ENCODE data around the gene PSMD14.
"Not testable (repeated sequence)": the region's sequence is repeated elsewhere in the genome, so short reads cannot be mapped to it uniquely, and the experiment has no call there.

The PSMD14 gene

DNA sequence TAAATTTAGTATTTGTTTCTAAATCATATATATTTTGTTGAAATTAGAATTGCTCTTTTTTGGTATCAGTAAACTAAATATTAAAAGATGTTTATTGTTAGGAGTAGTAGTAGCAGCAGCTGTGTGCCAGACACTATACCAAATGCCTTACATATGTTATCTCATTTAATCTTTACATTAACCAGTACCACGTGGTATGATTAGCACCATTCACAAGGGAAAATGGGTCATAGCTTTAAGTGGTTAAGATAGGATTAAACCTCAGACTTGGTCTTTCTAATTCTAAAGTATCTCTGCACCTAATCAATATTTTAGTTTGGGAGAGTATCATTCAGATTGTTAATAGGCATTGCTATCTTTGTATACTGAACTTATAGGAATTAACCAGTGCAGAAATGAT, 29.0 kb downstream of the PSMD14 start:
- DNase-seq (ENCODE audit: low read depth), result no peak

DNA sequence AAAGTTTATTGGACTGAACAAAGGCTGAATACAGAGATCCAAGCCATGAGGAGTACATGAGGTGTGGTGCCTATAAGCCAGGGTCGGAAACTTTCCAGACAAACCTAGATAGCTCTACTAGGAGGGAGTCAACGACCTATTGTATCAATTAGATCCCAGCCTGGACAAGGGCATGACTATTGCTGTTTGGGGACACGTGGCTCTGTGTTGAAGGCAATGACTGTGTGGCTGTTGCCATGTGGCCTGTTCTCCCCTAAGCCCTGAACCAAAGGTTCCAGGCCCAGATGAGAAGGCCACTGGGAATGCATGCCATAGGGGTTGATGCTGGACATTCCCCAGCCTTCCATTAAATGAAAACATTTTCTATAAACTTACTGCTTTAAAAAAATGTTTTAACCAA, 31.3 kb downstream of the PSMD14 start:
- not testable (repeated sequence) for DNase-seq (ENCODE audit: low read depth)

DNA sequence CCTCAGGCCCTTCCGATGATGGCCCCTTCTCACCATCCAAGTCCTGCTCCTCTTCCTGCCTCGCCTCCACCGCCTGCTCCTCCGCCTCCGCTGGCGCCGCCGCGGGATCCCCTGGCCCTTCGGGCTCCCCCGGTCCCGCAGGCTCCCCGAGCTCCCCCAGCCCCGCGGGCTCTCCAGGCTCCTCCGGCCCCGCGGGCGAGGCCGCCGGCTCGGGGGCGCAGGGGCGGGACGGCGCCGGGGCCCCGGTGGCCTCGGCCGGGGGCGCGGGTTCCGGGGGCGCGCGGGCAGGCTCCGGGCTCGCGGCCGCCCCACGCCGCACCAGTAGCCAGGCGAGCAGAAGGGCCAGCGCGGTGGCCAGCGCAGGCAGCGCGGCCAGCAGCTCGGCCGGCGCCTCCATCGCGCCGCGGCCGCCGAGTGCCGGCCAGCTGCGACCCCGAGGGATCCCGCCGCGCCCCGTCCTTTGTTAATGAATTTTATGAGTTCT, 32.7 kb downstream of the PSMD14 start:
- DNase-seq (ENCODE audit: low read depth), result not testable (repeated sequence)

DNA sequence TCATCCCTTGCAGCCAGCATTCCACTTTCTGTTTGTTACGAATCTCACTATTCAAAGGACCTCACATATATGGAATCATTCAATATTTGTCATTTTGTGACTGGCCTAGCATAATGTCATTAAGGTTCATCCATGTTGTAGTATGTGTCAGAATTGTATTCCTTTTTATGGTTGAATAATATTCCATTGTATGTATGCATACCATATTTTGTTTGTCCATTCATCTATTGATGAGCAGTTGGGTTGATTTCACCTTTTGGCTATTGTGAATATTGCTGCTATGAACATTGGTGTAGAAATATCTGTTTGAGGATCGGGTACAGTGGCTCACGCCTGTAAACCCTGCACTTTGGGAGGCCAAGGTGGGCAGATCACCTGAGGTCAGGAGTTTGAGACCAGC, 35.0 kb downstream of the PSMD14 start:
- DNase-seq (ENCODE audit: low read depth), result no peak

GRCh38 chr2:161344692-161345091, 36.5 kb downstream of the PSMD14 start:
- DNase-seq (ENCODE audit: low read depth), result no peak

DNA sequence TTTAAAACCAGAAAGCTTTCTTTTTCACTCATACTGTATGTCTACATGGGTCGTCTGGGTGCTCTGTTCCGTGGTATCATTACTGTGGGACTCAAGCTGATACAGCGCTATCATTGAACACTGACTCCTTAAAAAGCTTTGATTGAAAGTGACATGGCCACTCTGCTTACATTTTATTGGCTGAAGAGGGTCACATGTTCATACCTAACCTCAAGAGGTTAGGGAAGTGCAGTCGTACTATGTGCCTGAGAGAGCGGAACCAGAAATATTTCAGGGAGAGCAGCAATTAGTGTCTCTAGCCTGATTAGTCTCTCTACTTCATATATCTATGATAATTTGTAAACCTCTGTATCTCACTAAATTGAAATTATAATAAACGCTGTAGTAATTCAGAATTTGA, 43.5 kb downstream of the PSMD14 start:
- DNase-seq (ENCODE audit: low read depth), result no peak

DNA sequence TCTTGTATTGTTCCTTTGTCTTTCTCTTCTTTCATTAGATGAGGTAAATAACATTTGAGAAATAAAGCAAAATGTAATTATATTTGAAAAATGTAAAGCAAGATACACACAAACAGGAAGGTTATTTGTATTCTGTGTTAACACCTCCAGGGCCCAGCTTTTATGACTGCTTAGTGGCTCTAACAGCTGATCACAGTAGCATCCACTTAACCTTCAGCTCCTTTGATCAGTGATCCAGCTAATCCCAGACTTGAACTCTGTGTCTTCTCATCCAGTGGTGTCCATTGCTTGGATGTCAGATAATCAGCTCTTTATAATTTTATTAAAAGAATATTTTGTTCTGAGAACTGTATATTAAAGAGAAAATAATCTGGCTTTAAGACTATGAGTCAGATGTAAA, 44.5 kb downstream of the PSMD14 start:
- no peak for DNase-seq (ENCODE audit: low read depth)

- no peak for DNase-seq (ENCODE audit: low read depth)
Measured at GRCh38 chr2:161353543-161353942, 45.3 kb downstream of the PSMD14 start.

GRCh38 chr2:161354106-161354505, 45.9 kb downstream of the PSMD14 start:
- DNase-seq (ENCODE audit: low read depth), result no peak

GRCh38 chr2:161355106-161355505, 46.9 kb downstream of the PSMD14 start:
- no peak for DNase-seq (ENCODE audit: low read depth)

- DNase-seq (ENCODE audit: low read depth), result no peak
Measured at GRCh38 chr2:161355983-161356382, 47.8 kb downstream of the PSMD14 start.

DNA sequence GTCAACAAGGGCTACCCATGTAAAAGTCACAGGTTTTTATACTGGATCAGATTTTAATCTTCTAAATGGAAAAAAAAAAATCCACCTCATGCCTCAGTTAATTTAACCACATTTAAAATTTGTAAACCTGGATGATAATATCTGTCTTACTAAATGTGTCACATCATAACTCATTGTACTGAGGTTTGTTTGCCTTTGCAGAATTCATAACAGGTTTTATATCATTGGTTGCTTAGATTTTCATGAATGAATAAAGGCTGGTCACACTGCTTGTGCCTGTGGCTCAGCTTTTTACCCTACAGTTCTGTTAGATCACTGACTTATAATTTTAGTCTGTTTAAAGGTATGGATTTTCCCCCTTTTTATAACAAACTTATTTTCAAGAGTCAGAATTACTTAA, 48.9 kb downstream of the PSMD14 start:
- no peak for DNase-seq (ENCODE audit: low read depth)

DNA sequence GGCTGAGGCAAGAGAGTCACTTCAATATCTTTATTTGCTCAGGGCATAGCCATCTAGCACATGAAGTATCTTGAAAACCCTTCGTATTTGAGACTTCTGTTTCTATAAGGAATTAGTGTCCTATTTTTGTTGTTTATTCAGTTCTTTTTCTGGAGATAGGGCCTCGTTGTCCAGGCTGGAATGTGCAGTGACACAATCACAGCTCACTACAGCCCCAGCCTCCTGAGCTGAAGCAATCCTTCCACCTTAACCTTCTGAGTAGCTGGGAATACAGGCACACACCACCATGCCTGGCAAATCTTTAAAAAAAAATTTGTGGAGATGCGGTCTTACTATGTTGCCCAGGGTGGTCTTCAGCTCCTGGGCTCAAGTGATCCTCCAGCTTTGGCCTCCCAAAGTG, 50.6 kb downstream of the PSMD14 start:
- no peak for DNase-seq (ENCODE audit: low read depth)

DNA sequence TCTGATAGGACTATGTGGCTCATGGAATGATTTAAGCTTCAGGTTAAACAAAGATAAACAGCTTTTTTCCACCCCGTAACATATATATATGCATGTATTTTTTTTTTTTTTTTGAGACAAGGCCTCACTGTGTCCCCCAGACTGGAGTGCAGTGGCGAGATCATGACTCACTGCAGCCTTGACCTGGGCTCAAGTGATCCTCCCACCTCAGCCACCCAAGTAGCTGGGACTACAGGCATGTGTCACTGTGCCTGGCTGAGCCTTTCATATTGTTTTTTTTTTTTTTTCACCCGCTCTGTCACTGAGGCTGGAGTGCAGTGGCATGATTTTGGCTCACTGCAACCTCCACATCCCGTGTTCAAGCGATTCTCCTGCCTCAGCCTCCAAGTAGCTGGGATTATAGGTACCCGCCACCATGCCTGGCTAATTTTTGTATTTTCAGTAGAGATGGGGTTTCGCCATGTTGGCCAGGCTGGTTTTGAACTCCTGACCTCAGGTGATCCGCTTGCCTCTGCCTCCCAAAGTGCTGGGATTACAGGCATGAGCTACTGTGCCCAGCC, 52.0 kb downstream of the PSMD14 start:
- DNase-seq (ENCODE audit: low read depth), result not testable (repeated sequence)

- no peak for DNase-seq (ENCODE audit: low read depth)
Measured at GRCh38 chr2:161362568-161363166, 54.4 kb downstream of the PSMD14 start.

GRCh38 chr2:161367675-161368074, 59.5 kb downstream of the PSMD14 start:
- no peak for DNase-seq (ENCODE audit: low read depth)

DNA sequence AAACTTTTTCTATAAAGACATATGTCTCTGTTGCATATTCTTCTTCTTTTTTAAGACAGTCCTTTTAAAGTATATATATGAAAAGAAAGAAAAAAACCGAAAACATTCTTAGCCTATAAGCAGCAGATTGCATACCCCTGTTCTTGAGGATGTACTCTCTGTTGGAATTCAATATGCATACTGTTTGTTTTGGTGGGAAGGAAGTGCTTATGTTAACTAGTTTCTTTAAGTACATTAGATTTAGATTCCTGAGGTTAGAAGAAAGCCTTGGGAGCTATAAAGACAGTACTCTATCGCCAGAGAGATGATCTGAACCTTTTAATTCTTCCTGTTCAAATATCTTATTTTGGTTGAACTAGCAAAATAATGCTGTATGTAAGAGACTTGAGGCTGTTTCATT, 61.1 kb downstream of the PSMD14 start:
- DNase-seq (ENCODE audit: low read depth), result no peak

GRCh38 chr2:161370981-161371380, 62.8 kb downstream of the PSMD14 start:
- DNase-seq (ENCODE audit: low read depth), result no peak

DNA sequence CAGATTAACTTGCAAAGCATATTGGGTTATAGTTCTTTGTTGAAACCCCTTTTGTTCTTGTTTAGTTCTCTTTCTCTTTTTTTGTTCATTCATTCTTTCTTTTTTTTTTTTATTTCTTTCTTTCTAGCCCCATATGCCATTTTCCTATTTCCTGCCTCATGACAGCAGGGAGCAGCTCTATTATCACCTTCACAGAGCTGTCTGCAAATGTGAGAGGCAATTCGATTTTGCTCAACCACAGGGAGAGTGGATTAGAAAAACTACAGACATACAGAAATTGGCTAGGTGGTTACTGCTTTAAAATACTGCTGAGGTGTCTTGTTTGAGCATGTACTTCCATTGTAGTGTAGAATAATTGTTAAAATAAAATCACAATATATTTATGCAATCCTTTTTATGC, 63.6 kb downstream of the PSMD14 start:
- DNase-seq (ENCODE audit: low read depth), result no peak

GRCh38 chr2:161373942-161374341, 65.7 kb downstream of the PSMD14 start:
- no peak for DNase-seq (ENCODE audit: low read depth)

DNA sequence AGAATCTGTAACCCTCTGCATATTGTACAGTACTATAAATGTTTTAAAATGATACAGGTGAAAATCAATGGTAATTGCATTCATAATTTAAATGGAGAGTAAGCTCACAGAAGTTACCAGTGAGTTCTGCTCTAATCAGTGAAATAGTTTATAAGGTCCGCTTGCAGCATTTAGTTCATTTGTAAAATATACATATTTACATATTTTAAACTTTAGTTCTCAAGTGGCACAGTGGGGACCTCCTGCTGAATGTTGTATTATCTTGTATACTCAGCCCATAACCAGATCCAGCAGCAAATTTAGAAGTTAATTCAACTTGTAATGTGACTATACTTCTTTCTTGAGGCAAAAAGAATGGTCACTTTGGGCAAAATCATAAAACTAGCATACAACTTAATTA, 66.2 kb downstream of the PSMD14 start:
- no peak for DNase-seq (ENCODE audit: low read depth)

GRCh38 chr2:161379740-161380139, 71.5 kb downstream of the PSMD14 start:
- no peak for DNase-seq (ENCODE audit: low read depth)

DNA sequence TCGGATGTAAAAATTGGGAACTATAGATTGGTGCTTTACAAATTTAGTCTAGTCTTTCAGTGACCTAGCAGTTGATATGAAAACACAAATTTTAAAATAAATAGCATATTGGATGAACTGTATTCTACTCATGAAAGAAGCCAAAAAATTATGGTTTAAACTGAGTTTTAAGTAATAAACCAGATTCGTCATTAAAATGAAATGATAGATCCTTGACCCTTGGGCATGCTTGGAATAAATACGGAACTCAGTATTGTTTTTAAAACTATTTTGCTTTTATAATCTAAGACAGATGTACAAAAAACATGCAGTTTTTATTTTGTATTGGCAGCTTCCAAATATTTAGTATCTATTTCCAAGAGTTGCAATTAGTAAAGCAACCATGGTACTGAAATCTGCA, 73.3 kb downstream of the PSMD14 start:
- DNase-seq (ENCODE audit: low read depth), result no peak

DNA sequence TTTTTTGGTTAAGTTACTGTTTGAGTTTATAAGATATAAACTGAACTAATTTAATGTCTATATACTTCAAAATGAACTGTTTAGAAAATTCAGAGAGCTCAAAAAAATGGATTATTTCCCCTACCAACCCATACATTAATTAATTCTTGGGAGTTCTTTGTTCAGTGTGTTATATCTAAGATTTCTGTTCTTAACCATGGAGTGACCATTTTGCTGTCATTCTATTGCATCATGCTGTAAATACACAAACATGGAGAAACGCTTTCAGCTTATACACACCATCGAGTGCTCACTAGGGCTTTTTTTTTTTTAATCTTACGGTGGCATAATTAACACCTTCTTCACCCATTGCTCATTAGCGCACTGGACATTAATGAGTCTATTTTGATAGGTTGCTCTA, 74.5 kb downstream of the PSMD14 start:
- DNase-seq (ENCODE audit: low read depth), result no peak

Measured in stimulated activated CD8-positive, alpha-beta memory T cell treated with anti-CD3 and anti-CD28 coated beads, Interleukin-7, amount 100 ng/mL, for 24 hours (primary cell).